ENCODE results near the gene PRELP.

PRELP gene

GRCh38 chr1:203462878-203463277 is 12.7 kb upstream of the PRELP start:
- H2AFZ ChIP-seq (ENCODE audit: low read depth, low read length) = no peak overlapping the region
- H3K4me1 ChIP-seq (ENCODE audit: control insufficient read depth, insufficient read depth, low read depth, low read length) = peaks cover 19% of the 10 kb centered on the region
- H3K27me3 ChIP-seq (ENCODE audit: control insufficient read depth in 1 of 2, insufficient read depth in 1 of 2, low read length in 2 of 2) = peaks cover 0 to 32% of the 10 kb centered on the region in 2 experiments
- H3K23ac ChIP-seq (ENCODE audit: low read length in 2 of 2) = no peak overlapping the region
- no peak overlapping the region for H3K4me2 ChIP-seq (ENCODE audit: low read length, poor library complexity, severe bottlenecking)
- H3K4me3 ChIP-seq (ENCODE audit: insufficient read depth in 1 of 2, low read depth in 1 of 2, low read length in 2 of 2) = no peak overlapping the region
- no peak overlapping the region for H3K27ac ChIP-seq (ENCODE audit: low read length, poor library complexity, severe bottlenecking)
- no peak overlapping the region for H2AK5ac ChIP-seq (ENCODE audit: low read length, severe bottlenecking)
- no peak overlapping the region for H2BK120ac ChIP-seq (ENCODE audit: low read depth, low read length)
- no peaks in the 10 kb centered on the region for H3K79me1 ChIP-seq (replicated peaks; ENCODE audit: low read length, poor library complexity, severe bottlenecking)
- H3K9ac ChIP-seq (ENCODE audit: low read length) = peak overlapping the region; percentile 65
- no peak overlapping the region for H2BK15ac ChIP-seq (ENCODE audit: low read depth, poor library complexity, severe bottlenecking)
- H2BK12ac ChIP-seq (ENCODE audit: low read length in 2 of 2) = peak overlapping the region in 1 of 2 experiments; percentile 17
- H4K8ac ChIP-seq (ENCODE audit: low read length) = no peak overlapping the region
- 70% methylated on average over 3 of the region's 6 CpGs for WGBS
- DNase-seq = peak; percentile 81
- H3K36me3 ChIP-seq (ENCODE audit: control insufficient read depth in 1 of 2, insufficient read depth in 2 of 2, low read depth in 1 of 2, low read length in 2 of 2) = no peaks in the 10 kb centered on the region
- no peak overlapping the region for H3K4ac ChIP-seq (ENCODE audit: low read depth in 1 of 2, low read length in 2 of 2)
- H4K91ac ChIP-seq (ENCODE audit: low read length) = no peak overlapping the region
- no peaks in the 10 kb centered on the region for H3K9me3 ChIP-seq (ENCODE audit: control insufficient read depth, low read length)
- H2BK5ac ChIP-seq (ENCODE audit: low read depth, low read length, poor library complexity, severe bottlenecking) = no peak overlapping the region
- H3K18ac ChIP-seq (ENCODE audit: low read depth in 1 of 2, low read length in 2 of 2) = no peak overlapping the region
- H3K14ac ChIP-seq (ENCODE audit: low read length in 2 of 2) = no peak overlapping the region

DNA sequence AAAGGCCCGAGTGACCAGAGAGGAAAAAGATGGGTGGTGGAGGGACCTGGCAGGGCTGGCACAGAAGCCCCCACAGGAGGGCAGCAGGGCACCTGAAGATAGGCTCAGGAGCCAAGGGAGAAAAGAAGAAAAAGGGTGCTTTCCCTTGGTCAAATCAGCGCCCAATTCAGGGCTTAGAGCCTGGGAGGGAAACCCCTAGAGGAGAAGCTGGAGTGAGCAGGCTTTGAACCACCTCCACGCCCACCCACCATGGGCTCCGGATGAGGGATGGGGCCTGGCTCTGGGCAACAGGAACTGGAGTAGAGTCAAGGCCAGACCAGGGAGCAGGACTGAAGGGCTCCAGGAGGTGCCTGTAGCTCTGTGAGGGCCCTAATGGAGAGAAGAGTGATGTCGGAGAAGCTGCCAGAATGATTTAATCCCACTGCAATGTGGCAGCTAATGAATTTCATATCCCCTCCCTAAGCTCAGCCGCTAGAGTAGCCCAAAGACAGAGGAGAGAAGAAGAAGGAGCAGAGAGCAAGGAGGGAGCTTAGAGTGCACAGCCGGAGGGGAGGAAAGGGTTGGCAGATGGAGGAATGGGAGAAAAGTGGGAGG is 12.0 kb upstream of the PRELP start:
- H2BK5ac ChIP-seq (ENCODE audit: low read depth, low read length, poor library complexity, severe bottlenecking) = no peak overlapping the region
- no peak overlapping the region for H4K91ac ChIP-seq (ENCODE audit: low read length)
- peak overlapping the region; percentile 65 for H3K9ac ChIP-seq (ENCODE audit: low read length)
- no peak overlapping the region for H2BK120ac ChIP-seq (ENCODE audit: low read depth, low read length)
- no peak overlapping the region for H3K27ac ChIP-seq (ENCODE audit: low read length, poor library complexity, severe bottlenecking)
- peak overlapping the region; percentile 36 for H2AFZ ChIP-seq (ENCODE audit: low read depth, low read length)
- H2AK5ac ChIP-seq (ENCODE audit: low read length, severe bottlenecking) = no peak overlapping the region
- no peak overlapping the region for H3K4me3 ChIP-seq (ENCODE audit: insufficient read depth in 1 of 2, low read depth in 1 of 2, low read length in 2 of 2)
- H3K4me2 ChIP-seq (ENCODE audit: low read length, poor library complexity, severe bottlenecking) = no peak overlapping the region
- H3K79me1 ChIP-seq (replicated peaks; ENCODE audit: low read length, poor library complexity, severe bottlenecking) = no peaks in the 10 kb centered on the region
- H3K4me1 ChIP-seq (ENCODE audit: control insufficient read depth, insufficient read depth, low read depth, low read length) = peaks cover 19% of the 10 kb centered on the region
- H3K14ac ChIP-seq (ENCODE audit: low read length in 2 of 2) = no peak overlapping the region
- DNase-seq = no peak
- no peak overlapping the region for H3K4ac ChIP-seq (ENCODE audit: low read depth in 1 of 2, low read length in 2 of 2)
- peak overlapping the region in 1 of 2 experiments; percentile 37 for H3K18ac ChIP-seq (ENCODE audit: low read depth in 1 of 2, low read length in 2 of 2)
- H3K36me3 ChIP-seq (ENCODE audit: control insufficient read depth in 1 of 2, insufficient read depth in 2 of 2, low read depth in 1 of 2, low read length in 2 of 2) = no peaks in the 10 kb centered on the region
- peak overlapping the region; percentile 54 for H2BK15ac ChIP-seq (ENCODE audit: low read depth, poor library complexity, severe bottlenecking)
- peak overlapping the region; percentile 7 to 69 for H2BK12ac ChIP-seq (ENCODE audit: low read length in 2 of 2)
- peak overlapping the region; percentile 61 for H4K8ac ChIP-seq (ENCODE audit: low read length)
- H3K9me3 ChIP-seq (ENCODE audit: control insufficient read depth, low read length) = no peaks in the 10 kb centered on the region
- peaks cover 0 to 32% of the 10 kb centered on the region in 2 experiments for H3K27me3 ChIP-seq (ENCODE audit: control insufficient read depth in 1 of 2, insufficient read depth in 1 of 2, low read length in 2 of 2)
- H3K23ac ChIP-seq (ENCODE audit: low read length in 2 of 2) = no peak overlapping the region
- WGBS = 65% methylated on average over 6 of the region's 7 CpGs

DNA sequence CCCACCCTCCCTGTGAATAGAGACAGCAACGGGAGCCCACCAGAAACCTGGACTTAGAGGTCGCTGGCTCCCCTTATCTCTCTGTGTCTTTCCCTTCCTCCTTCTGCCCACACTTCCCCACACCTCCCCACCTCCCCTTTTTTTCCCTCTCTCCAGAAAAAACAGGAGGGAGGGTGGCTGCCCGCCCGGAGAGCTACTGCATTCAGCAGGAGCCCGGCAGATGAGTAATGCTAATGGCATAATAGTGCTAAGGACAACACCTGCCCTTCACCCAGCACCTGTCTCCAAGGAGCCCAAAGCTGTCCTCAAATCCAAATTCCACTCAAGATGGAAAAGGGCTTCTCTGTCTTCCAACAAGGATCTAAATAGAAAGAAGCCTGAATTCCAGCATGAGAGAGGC is 11.4 kb upstream of the PRELP start:
- Histone ChIP-seq H2AK5ac (ENCODE audit: low read length, severe bottlenecking) (no peak overlapping the region), H3K79me1 (replicated peaks; ENCODE audit: low read length, poor library complexity, severe bottlenecking) (no peaks in the 10 kb centered on the region), H2BK15ac (ENCODE audit: low read depth, poor library complexity, severe bottlenecking) (peak overlapping the region; percentile 30), H2BK12ac (ENCODE audit: low read length in 2 of 2) (no peak overlapping the region), H3K4me2 (ENCODE audit: low read length, poor library complexity, severe bottlenecking) (no peak overlapping the region), H3K23ac (ENCODE audit: low read length in 2 of 2) (no peak overlapping the region), H2BK5ac (ENCODE audit: low read depth, low read length, poor library complexity, severe bottlenecking) (no peak overlapping the region), H3K4me1 (ENCODE audit: control insufficient read depth, insufficient read depth, low read depth, low read length) (peaks cover 19% of the 10 kb centered on the region), H4K91ac (ENCODE audit: low read length) (no peak overlapping the region), H2AFZ (ENCODE audit: low read depth, low read length) (peak overlapping the region; percentile 36), H3K27ac (ENCODE audit: low read length, poor library complexity, severe bottlenecking) (no peak overlapping the region), H3K9ac (ENCODE audit: low read length) (peak overlapping the region; percentile 65), H3K4me3 (ENCODE audit: insufficient read depth in 1 of 2, low read depth in 1 of 2, low read length in 2 of 2) (no peak overlapping the region), H3K9me3 (ENCODE audit: control insufficient read depth, low read length) (no peaks in the 10 kb centered on the region), H3K14ac (ENCODE audit: low read length in 2 of 2) (no peak overlapping the region), H3K4ac (ENCODE audit: low read depth in 1 of 2, low read length in 2 of 2) (no peak overlapping the region), H3K27me3 (ENCODE audit: control insufficient read depth in 1 of 2, insufficient read depth in 1 of 2, low read length in 2 of 2) (peaks cover 0 to 27% of the 10 kb centered on the region in 2 experiments), H3K36me3 (ENCODE audit: control insufficient read depth in 1 of 2, insufficient read depth in 2 of 2, low read depth in 1 of 2, low read length in 2 of 2) (no peaks in the 10 kb centered on the region), H2BK120ac (ENCODE audit: low read depth, low read length) (no peak overlapping the region), H4K8ac (ENCODE audit: low read length) (no peak overlapping the region), H3K18ac (ENCODE audit: low read depth in 1 of 2, low read length in 2 of 2) (no peak overlapping the region)
- no peak for DNase-seq
- WGBS = 55% methylated on average over 5 of the region's 5 CpGs

DNA sequence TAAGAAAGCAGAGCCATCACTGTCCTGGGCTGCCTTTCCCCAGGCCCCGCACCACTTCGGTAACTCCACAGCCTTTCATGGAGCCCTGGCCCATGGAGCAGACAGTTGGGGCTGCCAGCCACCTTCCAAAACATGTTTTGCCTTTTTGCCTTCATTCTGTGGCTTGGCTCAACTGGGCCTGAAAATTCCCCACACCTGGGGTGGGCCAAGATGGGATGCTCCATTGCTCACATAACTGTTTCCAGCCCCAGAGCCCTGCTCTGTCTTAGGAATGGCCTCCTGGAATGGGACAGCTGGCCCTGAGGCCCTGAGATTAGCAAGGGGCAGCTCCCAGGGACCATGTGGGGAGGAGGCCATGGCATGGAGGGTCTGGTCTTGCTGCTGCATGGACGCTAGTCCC is 10.9 kb upstream of the PRELP start:
- H3K9ac ChIP-seq (ENCODE audit: low read length) = no peak overlapping the region
- H3K4me1 ChIP-seq (ENCODE audit: control insufficient read depth, insufficient read depth, low read depth, low read length) = peaks cover 19% of the 10 kb centered on the region
- no peak overlapping the region for H3K4me3 ChIP-seq (ENCODE audit: insufficient read depth in 1 of 2, low read depth in 1 of 2, low read length in 2 of 2)
- 99% methylated on average over 3 of the region's 3 CpGs for WGBS
- no peak overlapping the region for H2AFZ ChIP-seq (ENCODE audit: low read depth, low read length)
- no peak overlapping the region for H3K4ac ChIP-seq (ENCODE audit: low read depth in 1 of 2, low read length in 2 of 2)
- H4K8ac ChIP-seq (ENCODE audit: low read length) = no peak overlapping the region
- no peak overlapping the region for H2BK15ac ChIP-seq (ENCODE audit: low read depth, poor library complexity, severe bottlenecking)
- DNase-seq = no peak
- no peak overlapping the region for H4K91ac ChIP-seq (ENCODE audit: low read length)
- H3K23ac ChIP-seq (ENCODE audit: low read length in 2 of 2) = no peak overlapping the region
- H3K14ac ChIP-seq (ENCODE audit: low read length in 2 of 2) = no peak overlapping the region
- no peak overlapping the region for H3K4me2 ChIP-seq (ENCODE audit: low read length, poor library complexity, severe bottlenecking)
- H3K27me3 ChIP-seq (ENCODE audit: control insufficient read depth in 1 of 2, insufficient read depth in 1 of 2, low read length in 2 of 2) = peaks cover 0 to 32% of the 10 kb centered on the region in 2 experiments
- H2BK120ac ChIP-seq (ENCODE audit: low read depth, low read length) = no peak overlapping the region
- H3K27ac ChIP-seq (ENCODE audit: low read length, poor library complexity, severe bottlenecking) = no peak overlapping the region
- no peak overlapping the region for H2BK12ac ChIP-seq (ENCODE audit: low read length in 2 of 2)
- H3K9me3 ChIP-seq (ENCODE audit: control insufficient read depth, low read length) = no peaks in the 10 kb centered on the region
- no peaks in the 10 kb centered on the region for H3K79me1 ChIP-seq (replicated peaks; ENCODE audit: low read length, poor library complexity, severe bottlenecking)
- H3K18ac ChIP-seq (ENCODE audit: low read depth in 1 of 2, low read length in 2 of 2) = no peak overlapping the region
- no peaks in the 10 kb centered on the region for H3K36me3 ChIP-seq (ENCODE audit: control insufficient read depth in 1 of 2, insufficient read depth in 2 of 2, low read depth in 1 of 2, low read length in 2 of 2)
- no peak overlapping the region for H2AK5ac ChIP-seq (ENCODE audit: low read length, severe bottlenecking)
- no peak overlapping the region for H2BK5ac ChIP-seq (ENCODE audit: low read depth, low read length, poor library complexity, severe bottlenecking)
